GM18517 (cell line): ENCODE results near the gene TCF23.
"Not testable (repeated sequence)": the region's sequence is repeated elsewhere in the genome, so short reads cannot be mapped to it uniquely, and the experiment has no call there.

Source experiments
- ATAC-seq: cut with Tn5 transposase; IDR thresholded peaks from one replicate; pipeline ENCODE4 v1.9.1; 2021; ENCODE audit warnings: mild to moderate bottlenecking, moderate library complexity; ENCODE audit not compliant: unreplicated experiment

Gene TCF23

DNA sequence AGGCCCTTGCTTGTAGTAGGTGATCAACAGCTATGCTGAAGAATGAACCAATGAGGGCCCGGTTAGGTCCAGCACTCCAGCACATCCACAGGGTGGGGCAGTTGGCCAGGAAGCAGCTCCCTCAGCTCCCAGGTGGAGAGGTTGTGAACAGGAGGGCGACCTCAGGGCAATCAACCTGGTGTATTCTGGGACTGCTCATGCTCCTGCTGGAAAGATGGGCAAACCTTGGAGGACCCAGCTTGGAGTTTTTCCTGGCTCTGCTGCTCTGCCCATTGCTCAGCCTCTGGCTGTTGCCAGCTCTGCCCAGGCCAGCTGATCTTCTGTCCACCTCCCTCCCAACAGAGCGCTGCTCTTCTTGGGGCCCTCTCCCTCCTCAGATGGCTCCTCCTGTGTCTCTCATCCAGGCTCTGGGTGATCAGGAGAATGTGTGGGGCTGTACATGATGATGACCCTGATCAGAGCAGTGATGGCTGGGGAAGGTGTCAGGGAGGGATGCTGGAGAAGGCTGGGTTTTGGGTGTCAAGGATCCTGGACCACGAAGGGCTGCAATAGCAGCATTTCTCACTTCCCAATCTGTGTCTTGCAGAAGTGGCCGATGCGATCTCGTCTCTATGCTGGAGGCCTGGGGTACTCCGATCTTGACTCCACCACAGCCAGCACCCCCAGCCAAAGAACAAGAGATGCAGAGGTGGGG lies 3.4 kb downstream of the TCF23 start:
- ATAC-seq, result no peak

DNA sequence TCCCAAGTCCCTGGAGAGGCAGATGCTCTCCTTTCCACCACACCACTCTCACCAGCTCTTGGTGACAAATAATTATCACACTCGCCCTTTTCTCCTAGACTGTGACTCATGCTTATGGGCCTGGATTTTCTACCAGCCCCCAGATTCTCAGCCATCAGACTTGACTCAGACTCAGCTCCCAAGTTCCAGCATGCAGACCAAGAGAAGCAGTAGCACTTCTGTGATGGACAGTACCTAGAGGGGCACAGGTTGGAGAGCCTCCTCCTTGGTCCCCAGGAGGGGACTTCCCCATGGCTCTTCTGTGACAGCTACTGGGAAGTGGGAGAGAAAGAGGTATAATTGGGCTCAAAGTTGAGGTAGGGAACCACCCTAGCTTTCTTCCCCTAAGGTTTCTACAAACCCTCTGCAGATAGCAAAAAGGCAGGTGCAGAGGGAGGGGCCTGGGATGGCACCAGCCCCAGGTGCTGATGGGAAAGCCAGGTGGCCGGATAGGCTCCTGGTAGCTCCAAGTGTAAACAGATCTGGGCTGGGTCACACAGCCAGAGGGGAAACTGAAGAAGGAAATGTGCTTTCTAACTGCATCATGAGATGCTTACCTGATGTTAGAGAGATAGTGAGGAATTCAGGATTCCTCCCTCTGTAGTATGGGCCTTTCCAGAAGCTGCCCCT lies 4.1 kb downstream of the TCF23 start:
- no peak for ATAC-seq

DNA sequence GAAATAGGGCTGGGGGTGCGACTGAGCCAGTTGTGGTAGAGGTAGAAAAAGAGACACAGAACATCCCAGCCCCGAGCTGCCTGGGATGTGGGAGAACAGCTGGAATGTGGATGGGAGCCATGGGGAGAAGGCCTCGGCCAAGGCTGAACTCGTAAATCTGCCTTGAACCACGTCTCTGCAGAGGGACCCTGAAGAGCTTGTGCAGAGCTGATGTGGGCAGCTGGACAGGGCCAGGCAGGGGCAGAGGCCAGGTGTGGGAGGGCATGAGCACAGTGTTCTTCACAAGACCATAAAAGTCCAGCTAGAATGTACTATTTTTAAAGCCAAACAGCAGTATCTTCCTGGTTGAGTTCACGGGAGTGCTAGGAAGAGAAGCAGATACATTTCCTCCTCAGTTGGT lies 5.7 kb downstream of the TCF23 start:
- no peak for ATAC-seq

DNA sequence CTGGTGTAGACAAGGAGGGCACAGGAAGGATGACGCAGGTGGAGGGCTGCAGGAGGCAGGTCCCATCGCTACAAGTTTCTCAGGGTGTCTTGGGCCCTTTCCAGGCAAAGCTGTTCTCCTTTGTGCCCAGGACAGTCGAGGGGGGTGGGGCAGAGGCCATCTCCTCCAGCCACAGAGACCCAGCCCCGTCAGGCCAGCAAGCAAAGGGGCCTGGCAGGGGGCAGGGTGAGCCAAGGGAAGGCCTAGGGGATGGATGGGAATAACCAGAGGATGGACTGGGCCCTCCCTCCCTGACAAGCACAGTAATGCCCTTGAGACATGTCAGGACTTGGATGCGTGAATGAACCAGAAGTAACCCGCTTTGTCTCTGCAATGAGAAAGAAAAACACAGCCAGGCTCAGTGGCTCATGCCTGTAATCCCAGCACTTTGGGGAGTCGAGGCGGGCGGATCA lies 6.3 kb downstream of the TCF23 start:
- ATAC-seq, result no peak

DNA sequence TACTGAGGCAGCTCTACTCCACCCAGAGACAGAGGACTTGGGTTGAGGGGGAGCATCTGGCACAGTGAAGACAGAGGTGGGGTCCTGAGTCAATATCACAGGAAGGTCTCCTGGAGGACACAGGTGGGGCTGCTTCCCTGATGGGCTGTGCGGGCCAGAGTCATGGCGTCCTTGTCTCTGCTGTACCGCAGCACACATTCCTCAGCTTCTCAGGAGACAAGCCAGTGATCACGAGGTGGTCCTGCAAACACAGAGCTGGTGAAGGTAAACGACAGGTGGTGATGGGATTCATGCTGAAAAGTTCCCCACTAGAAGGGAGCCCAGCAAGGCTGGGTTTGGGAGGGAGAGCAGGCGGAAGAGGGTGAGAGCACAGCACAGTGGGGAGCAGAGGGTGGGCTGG lies 9.7 kb downstream of the TCF23 start:
- ATAC-seq, result no peak

DNA sequence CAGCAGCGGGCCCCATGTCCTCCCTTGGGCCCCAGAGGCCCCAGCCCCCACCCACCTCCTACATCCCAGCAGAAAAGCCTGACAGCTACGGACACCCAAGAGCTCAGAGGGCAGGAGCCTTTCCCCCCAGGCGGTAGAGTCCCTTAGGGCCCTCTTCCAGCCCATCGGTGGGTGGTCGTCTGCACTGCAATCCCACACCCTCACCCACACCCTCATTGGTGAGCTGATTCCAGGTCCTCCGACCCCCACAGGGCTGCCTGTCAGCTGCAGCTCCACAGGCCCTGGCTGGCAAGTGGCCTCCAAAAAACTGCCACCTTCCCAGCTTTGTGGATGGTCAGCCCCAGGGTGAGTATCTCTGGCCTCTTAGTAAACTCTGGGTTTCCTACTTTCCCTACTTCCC lies 10.5 kb downstream of the TCF23 start:
- no peak for ATAC-seq

DNA sequence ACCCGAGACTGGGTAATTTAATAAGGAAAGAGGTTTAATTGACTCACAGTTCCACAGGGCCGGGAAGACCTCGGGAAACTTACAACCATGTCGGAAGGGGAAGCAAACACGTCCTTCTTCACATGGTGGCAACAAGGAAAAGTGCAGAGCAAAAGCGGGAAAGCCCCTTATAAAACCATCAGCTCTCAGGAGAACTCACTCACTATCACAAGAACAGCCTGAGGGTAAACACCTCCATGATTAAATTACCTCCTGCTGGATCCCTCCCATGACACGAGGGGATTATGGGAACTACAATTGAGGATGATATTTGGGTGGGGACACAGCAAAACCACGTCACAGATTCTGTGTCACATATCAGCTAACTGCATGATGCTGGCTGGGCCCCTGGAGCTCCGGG lies 11.4 kb downstream of the TCF23 start:
- no peak for ATAC-seq

DNA sequence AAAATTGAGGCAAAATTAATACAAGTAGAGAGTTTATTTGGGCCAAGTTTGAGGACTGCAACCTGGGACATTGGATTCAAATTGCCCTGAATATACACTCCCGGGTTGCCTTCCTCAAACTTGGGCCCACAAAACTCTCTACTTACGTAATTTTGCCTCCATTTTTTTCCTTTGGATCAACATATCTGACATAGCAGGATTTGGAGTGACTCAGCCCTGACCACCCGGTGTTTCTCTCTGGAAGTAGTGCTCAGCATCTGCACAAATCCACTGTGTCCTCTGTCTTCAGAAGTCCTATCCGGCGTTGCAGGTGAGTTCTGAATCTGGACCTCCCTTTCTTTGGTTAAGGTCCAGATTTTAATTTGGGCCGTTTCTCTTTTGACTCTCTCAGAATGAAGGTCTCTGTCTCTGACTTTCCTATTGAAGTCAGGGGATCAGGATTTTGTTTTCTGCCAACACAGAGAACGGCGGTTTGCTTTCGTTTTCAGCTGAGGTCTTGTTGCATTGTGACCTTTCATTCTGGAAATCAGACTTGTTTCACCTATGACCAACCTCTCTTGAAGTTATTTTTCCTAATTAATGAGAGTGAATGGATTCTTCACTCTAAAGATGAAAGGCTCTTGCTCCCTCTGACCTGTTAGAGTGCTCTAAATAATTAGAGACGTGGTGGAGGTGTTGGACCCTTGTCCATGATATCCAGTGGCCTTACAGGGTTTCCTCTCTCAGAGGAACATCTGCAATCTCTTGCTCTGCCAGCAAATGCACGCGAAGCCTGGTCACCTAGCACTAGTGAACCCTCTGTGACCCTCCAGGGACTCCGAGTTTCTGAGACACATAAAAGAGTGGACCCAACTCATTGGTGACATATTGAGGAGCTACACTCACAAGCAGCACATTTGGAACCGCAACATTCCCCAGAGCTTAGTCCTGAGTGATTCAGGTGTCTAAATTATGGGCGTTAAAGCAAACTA lies 13.6 kb downstream of the TCF23 start:
- no peak for ATAC-seq

DNA sequence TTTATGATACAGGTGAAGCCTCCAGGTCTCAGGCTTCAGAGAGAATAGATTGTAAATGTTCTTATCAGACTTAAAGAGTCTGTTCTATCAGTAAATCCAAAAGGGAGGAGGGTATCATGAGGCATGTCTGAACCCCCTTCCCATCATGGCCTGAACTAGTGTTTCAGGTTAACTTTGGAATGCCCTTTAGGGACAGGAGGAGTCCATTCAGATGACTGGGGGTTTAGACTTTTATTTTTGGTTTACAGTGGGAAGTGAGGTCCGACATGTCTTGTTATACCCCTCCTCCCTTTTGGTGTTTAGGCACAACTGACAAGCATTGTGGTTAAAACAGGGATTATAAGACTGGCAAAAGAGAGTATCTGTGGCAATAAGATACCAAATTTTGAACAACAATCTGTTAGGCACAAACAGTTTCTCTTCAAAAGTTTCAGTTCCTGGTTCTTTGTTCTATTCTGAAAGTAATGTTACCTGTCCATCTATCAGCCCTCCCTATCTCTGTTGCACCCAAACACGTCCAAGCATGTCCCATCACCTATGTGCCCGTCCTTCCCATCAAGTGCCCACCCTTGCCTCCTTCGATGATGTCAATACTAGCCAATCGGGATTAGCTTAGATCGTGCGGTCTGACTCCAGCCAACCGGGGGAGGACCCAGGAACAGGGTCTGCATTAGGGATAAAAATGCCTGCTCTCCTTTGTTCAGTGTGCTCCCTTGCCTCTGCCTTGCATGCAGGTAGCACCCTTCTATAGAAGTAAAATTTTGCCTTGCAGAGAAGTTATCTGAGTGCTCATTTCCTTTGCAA lies 16.4 kb downstream of the TCF23 start:
- no peak for ATAC-seq

DNA sequence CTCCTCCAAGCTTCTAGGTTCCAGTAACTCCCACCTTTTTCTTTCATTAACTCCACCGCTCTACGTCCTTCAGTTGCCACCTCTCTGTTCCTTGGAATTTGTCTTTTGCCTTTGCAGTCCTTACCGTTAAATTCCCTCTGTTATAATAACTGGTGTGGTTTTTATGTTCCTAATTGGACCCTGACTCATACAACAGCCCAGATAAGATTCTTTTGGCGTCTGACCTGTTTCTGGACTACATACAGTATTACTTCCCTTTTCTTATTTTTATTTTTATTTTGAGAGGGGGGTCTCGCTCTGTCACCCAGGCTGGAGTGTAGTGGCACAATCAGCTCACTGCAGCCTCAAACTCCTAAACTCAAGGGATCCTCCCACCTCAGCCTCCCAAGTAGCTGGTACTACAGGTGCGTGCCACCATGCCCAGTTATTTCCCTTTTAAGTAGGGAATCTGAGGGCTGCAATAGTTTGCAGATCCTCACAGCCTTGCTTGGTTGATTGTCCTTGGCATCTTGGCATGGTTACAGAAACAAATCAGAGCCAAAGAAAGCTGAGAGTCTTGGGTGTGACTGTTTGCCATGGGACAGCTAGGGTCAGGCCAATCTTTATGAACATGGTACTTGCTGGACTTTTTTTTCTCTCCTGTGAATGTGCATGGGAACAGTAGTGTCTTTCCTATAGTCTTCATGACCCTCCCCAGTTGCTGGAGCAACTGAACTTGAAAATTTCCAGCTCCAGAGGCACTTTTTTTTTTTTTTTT lies 22.0 kb downstream of the TCF23 start:
- no peak for ATAC-seq

DNA sequence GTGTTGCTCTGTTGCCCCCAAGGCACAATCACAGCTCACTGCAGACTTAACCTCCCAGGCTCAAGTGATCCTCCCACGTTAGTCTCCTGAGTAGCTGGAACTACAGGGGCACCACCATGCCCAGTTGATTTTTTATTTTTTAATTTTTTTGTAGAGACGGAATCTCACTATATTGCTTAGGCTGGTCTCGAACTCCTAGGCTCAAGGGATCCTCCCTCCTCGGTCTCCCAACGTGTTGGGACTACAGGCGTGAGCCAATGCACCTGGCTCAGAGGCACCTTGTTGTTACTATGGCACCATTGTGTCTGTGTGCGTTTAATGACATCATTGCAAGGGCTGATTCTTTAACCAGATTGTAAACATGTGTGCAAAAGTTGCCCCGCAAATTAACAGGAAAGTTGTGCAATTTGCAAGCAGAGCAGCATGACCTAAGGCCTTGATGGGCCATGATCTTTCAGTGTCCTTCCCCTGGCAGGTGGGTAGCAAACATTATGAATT lies 22.6 kb downstream of the TCF23 start:
- ATAC-seq, result no peak

DNA sequence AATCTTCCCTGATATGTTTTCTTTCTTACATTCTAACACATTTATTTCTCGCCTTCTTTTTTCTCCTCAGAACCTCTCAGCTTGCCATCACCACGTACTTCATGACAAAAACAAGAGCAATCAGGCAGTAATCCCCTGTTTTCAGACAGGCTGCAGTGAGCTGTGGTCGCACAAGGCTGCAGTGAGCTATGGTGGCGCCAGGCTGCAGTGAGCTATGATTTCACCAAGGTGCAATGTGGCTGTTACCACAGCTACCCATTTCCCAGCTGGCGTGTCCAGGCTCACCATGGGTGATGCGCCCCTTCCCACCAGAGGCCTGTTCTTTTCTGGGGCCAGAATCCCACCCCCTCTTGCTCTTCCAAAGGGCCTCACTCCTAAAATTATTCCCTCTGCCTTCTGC lies 25.8 kb downstream of the TCF23 start:
- no peak for ATAC-seq

DNA sequence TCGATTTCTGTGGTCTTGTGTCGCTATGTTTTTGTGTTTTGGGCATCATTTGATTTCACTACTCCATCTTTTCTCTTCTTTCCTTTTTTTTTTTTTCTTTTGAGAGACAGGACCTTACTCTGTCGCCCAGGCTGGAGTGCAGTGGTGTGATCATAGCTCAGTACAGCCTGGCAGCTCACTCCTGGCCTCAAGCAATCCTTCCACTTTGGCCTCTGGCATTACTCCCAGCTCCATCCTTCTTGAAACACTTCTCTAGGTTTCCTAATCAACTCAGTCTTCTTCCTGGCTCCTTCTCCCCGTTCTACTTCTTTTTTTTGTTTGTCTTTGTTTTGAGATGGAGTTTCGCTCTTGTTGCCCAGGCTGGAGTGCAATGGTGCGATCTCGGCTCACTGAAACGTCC lies 26.5 kb downstream of the TCF23 start:
- ATAC-seq, result no peak

DNA sequence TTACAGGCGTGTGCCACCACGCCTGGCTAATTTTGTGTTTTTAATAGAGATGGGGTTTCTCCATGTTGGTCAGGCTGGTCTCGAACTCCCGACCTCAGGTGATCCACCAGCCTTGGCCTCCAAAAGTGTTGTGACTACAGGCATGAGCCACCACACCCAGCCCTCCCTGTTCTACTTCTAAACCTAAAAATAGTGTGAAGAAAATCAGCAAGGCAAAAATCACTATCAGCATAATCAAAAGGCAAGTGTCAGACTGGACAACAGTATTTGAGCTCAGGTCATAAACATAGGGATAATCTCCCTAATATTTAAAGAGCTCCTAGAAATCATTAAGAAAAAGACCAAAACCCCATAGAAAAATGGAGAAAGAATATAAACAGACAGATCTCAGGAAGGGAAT lies 27.0 kb downstream of the TCF23 start:
- ATAC-seq, result not testable (repeated sequence)

DNA sequence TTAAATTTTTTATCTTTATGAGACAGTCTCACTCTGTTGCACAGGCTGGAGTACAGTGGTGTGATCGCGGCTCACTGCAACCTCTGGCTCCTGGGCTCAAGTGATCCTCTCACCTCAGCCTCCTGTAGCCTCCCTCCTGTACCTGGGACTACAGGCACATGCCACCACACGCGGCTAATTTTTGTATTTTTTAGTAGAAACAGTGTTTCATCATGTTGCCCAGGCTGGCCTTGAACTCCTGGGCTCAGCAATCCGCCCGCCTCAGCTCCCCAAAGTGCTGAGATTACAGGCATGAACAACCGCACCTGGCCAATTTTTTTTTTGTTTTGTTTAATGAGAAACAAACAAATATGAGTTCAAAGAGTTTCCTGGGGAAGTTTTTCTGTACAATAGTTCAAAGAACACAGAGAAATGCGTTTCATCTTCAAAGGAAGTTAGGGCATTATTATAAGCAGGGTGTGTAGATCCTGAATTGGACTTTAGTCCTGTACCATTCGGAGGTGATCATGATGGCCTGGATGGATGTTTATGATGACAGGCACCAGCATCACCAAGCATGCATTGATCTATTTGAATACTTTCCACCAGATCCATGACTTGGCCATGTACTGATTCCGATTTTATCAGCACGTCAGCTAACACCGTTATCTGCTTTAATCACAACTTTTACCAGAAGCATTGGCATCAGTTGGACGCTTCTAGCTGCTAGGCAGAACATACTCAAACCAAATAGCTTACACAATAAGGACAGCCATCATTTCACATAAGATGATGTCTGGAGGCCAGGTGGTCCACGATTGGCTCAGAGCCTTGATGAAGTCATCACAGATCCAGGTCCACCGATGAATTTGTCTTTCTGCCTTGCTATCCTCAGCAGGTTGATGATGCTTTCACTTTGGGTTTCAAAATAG lies 28.9 kb downstream of the TCF23 start:
- no peak for ATAC-seq

DNA sequence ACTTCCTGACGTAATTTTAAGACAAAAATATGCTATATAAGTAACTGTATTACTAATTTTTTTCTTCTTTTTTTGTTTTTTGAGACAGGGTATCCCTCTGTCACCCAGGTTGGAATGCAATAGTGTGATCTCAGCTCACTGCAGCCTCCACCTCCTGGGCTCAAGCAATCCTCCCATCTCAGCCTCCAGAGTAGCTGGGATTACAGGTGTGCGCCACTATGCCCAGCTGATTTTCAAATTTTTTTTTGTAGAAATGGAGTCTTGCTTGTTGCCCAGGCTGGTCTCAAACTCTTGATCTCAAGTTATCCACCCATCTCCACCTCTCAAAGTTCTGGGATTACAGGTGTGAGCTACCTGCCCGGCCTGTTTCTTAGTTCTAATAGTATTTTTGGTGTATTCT lies 29.7 kb downstream of the TCF23 start:
- no peak for ATAC-seq

DNA sequence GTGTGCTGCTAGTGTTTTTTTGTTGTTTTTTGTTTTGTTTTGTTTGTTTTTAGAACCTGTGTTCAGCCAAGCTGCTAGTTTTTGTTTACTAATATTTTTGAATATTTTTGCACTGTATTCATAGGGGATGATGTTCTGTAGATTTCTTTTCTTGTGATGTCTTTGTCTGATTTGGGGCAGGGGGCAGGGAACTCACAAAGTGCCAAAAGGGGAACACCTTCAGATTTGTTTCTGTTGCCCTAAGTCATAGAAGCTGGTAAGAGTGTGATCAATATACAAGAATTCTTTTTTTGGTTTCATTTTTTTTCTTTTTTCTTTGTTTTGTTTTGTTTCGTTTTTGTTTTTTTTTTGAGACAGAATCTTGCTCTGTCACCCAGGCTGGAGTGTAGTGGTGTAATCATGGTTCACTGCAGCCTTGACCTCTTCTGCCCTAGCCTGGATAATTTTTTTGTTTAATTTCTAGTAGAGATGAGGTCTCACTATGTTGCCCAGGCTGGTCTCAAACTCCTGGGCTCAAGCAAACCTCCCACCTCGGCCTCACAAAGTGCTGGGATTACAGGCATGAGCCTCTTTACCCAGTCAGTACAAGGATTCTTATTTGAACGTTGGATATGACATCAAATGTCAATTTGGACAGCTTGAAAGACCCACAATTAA lies 30.7 kb downstream of the TCF23 start:
- ATAC-seq, result no peak

DNA sequence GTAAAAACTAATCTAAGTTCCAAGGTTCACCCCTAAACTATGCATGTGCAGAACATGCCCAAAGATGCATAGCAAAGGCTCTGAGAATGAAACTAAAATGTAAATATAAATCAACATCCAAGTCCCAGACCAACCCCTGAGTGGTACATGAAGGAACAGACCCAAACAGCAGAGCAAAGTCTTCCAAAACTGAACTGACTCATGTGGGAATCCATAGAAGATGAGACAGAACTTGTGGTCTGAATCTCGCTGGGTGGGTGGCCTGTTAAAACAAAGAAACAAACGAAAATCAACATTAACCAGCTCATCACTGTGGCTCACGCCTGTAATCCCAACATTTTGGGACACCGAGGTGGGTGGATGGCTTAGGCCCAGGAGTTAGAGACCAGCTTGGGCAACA lies 33.5 kb downstream of the TCF23 start:
- ATAC-seq, result no peak
